Neuron (in vitro differentiated cells): ENCODE measurements around the gene TTLL11.
"Not testable (repeated sequence)": the region's sequence is repeated elsewhere in the genome, so short reads cannot be mapped to it uniquely, and the experiment has no call there.

Experiments used
- H2AFZ ChIP-seq: one replicate; pipeline ENCODE4 v1.6.1; 2013; ENCODE audit warnings: low read depth, mild to moderate bottlenecking, inconsistent platforms, low read length, moderate library complexity
- H3K27me3 ChIP-seq: one replicate; pipeline ENCODE4 v1.6.1; 2013; ENCODE audit warnings: low read length; ENCODE audit not compliant: insufficient read depth
- H3K36me3 ChIP-seq: one replicate; pipeline ENCODE4 v1.6.1; 2013; ENCODE audit warnings: low read length; ENCODE audit not compliant: insufficient read depth
- H3K4me1 ChIP-seq: one replicate; pipeline ENCODE4 v1.6.1; 2013; ENCODE audit warnings: low read length; ENCODE audit not compliant: insufficient read depth
- H3K4me3 ChIP-seq: 2 replicates; pipeline ENCODE4 v1.5.1; 2013; ENCODE audit warnings: mild to moderate bottlenecking, low read length, moderate library complexity
- H3K9me3 ChIP-seq: one replicate; pipeline ENCODE4 v1.6.1; 2013; ENCODE audit warnings: low read length

The TTLL11 gene

DNA sequence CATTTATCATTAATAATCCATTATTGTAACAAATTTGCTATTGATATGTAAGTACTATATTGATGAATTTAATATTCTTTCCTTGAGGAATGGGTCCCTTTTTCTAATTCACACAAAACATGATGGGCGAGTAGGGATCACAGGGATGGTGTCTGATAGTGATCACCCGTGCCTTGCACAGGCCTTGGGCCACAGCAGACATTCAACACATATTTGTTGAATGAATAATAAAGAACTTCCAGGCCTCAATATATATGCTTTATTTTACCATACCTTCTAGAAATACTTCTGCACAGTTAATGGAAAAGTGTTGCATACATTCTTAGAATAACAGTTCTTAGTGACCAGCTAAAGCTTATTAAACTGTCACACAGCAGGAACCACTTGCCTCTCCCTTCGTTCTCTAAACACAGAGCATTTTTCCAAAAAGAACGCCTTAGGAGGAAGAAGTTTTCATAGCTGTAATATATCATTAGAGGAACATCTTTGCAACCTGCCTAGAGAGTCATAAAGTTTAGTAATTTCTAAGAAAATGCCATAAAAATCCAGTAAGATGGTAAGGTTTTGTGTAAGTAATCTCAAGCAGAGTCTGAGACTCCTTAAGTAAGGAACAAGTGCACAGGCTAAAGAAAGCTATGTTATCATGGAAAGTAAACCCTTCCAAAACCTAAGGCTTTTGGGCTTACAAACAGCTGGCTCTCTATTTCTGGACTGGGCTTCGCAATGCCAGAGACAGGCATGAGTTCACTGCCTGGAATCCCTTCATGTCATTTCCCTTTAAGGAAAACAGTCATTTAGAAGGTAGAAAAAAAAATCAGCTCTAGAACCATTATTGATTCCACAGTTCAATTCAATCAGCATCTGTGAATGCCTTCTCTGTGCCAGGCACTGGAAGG lies 17.7 kb downstream of the TTLL11 start:
- no peak overlapping the region for H2AFZ ChIP-seq
- H3K4me3 ChIP-seq = no peak overlapping the region
- H3K4me1 ChIP-seq = peaks cover 12% of the 10 kb centered on the region
- no peaks in the 10 kb centered on the region for H3K27me3 ChIP-seq
- H3K36me3 ChIP-seq = no peaks in the 10 kb centered on the region
- H3K9me3 ChIP-seq = peaks cover 6% of the 10 kb centered on the region

DNA sequence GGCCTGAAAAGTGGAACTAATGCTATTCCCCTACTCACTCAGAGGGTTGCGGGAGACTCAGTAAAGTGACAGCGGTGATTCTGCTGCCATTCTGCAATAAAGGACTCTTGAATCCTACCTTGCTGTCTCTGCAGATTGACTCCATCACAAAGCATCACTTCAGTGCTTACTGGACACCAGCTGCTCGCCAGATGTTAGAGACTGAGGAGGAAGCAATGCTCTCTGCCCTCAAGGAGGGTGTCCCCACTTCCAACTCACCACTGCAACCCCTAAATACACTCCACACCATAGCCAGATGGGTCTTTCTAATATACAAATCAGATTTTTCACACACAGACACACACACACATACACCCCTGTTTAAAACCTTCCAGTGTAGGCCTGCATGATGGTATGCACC lies 21.4 kb downstream of the TTLL11 start:
- Histone ChIP-seq H3K36me3 (no peaks in the 10 kb centered on the region), H3K4me1 (peaks cover 14% of the 10 kb centered on the region), H3K9me3 (peaks cover 1% of the 10 kb centered on the region), H2AFZ (no peak overlapping the region), H3K4me3 (no peak overlapping the region), H3K27me3 (no peaks in the 10 kb centered on the region)

DNA sequence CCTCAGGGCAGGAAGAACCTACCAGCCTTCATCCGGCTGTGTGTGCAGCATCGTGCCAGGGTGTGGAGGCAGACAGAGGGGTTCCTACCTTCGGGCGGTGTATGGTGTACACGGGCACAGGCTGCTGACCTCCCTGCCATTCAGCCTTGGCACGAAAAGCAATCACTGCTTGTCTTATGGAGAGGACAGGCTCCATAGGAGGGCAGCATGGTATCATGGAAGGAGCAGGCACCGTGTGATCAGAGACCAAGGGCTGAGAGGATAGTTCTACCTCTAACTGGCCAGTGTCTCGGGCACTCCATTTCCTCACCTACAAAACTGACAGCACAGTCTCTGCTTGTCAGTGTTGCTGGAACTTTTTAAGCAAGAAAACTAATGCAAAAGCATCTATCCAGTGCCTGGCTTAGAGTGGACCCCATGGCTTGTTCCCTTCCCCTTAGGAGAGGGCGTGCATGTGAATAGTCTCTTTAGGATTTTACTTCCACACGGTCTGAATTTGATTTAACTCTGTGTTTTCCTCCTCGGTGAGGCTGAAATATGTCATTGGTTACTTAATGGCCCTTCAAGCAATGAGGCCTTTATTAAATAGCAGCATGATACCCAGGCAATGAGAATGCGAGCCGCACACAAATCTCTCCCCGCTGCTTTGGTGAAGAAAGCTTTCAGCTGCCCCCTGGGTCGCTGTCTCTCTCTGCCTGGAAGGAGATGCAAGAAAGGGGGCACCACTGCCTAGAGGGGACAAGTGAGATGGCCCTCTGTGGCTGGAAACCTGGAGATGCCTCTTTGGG lies 22.2 kb downstream of the TTLL11 start:
- Histone ChIP-seq H3K4me3 (no peak overlapping the region), H3K4me1 (peaks cover 14% of the 10 kb centered on the region), H3K27me3 (no peaks in the 10 kb centered on the region), H3K9me3 (no peaks in the 10 kb centered on the region), H3K36me3 (no peaks in the 10 kb centered on the region), H2AFZ (no peak overlapping the region)

DNA sequence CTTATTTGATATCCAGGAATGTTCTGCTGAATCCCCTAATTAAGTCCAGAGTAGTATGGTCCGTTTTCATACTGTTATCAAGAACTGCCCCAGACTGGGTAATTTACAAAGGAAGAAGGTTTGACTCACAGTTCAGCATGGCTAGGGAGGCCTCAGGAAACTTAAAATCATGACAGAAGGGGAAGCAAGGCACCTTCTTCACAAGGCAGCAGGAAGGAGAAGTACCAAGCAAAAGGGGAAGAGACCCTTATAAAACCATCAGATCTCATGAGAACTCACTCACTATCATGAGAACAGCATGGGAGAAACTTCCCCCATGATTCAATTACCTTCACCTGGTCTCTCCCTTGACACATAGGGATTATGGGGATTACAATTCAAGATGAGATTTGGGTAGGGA lies 26.4 kb downstream of the TTLL11 start:
- H3K9me3 ChIP-seq = not testable (repeated sequence)

DNA sequence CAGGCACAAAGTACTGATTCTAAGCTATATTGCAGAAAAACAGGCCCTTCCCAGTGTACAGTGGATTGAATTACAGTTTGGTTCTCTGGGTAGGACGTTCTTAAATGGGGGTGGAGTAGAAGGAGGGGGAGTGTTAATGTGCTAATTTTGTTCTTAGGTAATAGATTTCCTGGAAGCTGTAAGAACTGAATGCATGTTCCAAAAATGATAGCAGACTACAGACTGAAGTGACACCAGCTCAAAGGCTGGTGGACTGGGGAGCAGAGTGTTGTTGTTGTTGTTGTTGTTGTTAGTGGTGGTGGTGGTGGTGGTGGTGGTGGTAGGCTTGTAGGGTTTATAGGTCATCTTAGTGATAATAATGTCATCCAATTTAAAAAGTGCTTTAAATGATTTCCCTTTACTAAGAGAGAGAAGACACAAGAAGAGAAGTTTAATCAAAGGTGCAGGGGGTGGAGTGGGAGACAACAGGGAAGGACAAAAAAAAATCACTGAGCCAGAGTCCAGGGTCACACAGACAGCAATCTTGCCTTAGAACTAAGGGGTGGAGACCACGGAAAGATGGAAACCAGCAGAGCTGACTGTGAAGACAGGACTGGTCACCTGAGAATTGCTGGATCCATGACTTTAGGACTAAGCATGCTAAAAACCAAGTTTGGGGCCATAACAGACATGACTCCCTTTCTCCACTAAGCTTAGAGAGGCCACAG lies 27.0 kb downstream of the TTLL11 start:
- Histone ChIP-seq H3K4me1 (peaks cover 9% of the 10 kb centered on the region), H2AFZ (no peak overlapping the region), H3K4me3 (no peak overlapping the region)

More for the DNA sequence above, 26.4 kb downstream of the TTLL11 start:
- not testable (repeated sequence) for H3K36me3 ChIP-seq, H2AFZ ChIP-seq, H3K27me3 ChIP-seq, H3K4me3 ChIP-seq
- peaks cover 14% of the 10 kb centered on the region for H3K4me1 ChIP-seq

DNA sequence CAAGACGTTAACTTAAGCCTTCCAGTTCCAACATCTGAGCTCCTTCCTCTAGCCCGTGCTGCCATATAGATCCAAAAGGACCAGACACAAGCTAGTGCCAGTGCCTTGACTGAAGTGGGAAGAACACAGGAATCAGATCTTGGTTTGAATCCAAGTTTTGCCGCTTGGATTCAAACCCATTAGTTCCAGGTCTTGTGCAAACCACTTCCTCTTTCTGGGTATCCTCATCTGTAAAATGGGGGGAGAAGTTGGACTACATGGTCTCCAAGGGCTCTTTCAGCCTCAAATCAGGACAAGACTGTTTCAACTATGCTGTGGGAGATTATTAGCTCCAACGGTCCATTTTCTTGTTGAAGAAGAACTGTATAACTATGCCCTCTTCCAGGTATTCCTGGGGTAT lies 32.6 kb downstream of the TTLL11 start:
- Histone ChIP-seq H3K36me3 (no peaks in the 10 kb centered on the region), H2AFZ (no peak overlapping the region), H3K27me3 (no peaks in the 10 kb centered on the region), H3K9me3 (no peaks in the 10 kb centered on the region), H3K4me1 (no peaks in the 10 kb centered on the region), H3K4me3 (no peak overlapping the region)

More for the DNA sequence above, 27.0 kb downstream of the TTLL11 start:
- no peaks in the 10 kb centered on the region for H3K36me3 ChIP-seq
- no peaks in the 10 kb centered on the region for H3K9me3 ChIP-seq
- H3K27me3 ChIP-seq = no peaks in the 10 kb centered on the region

DNA sequence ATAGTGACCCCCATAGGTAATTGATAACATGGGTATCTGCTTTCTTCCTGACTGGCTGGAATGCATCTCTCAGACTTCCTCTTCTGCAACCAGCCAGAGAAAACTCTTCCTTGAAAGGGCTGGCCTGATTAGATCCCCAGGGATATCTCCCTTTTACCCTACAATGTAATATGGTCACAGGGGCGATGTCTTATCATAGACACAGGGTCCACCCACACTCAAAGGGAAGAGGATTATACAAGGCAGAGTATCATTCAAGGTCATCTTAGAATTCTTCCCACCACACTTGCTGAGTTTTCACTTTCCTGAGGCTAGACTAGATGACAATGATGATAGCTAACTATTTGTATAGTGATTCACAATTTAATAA lies 33.2 kb downstream of the TTLL11 start:
- no peaks in the 10 kb centered on the region for H3K4me1 ChIP-seq
- no peaks in the 10 kb centered on the region for H3K9me3 ChIP-seq
- no peaks in the 10 kb centered on the region for H3K27me3 ChIP-seq
- H3K4me3 ChIP-seq = no peak overlapping the region
- no peaks in the 10 kb centered on the region for H3K36me3 ChIP-seq
- no peak overlapping the region for H2AFZ ChIP-seq

DNA sequence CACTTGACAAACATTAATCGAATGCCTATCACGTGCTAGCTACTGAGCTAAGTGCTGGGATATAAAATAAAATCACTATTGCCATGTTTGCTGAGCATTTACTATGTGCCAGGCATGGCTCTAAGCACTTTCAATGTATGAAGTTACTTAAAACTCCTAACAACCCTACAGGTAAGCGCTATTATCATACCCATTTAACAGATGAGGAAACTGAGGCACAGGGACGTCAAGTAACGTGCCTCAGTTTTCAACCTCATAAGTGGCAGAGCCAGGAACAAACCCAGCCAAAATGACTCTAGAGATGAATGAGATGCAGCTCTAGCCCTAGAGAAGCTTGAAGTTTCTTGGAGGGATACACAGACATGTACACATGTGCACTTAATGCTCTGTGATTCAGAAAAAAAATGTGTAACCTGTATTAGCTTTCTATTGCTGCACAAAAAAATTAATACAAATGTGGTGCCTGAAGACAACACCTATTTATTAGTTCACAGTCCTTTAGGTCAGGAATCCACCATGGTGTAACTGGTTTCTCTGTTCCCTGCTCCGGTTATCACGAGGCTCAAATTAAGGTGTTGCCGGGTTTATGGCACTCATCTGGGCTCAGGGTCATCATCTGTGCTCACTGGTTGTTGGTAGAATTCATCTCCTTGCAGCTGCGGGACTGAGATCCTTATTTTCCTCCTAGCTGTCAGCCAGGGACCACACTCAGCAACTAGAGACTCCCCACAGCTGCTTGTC lies 33.7 kb downstream of the TTLL11 start:
- Histone ChIP-seq H3K27me3 (no peaks in the 10 kb centered on the region), H3K4me3 (no peak overlapping the region), H3K9me3 (no peaks in the 10 kb centered on the region), H3K36me3 (no peaks in the 10 kb centered on the region), H2AFZ (no peak overlapping the region), H3K4me1 (no peaks in the 10 kb centered on the region)

DNA sequence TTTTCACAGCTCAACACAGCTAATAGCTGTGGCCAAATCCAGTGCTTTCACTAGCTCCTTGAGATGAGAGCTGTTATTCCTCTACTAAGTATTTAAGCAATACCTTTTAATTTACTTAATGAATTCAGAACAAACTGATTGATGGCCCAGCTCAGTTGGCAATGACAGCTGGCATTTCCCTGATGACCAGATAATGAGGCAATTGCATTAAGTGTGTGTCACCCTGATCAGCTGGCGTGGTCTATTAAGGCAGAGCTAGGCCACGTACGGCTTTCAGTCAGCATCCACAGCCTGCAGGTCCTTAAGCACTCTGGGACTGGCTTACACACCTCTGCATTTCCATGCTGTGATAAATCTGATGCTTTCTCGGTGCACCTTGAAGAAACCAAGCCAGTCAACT lies 34.4 kb downstream of the TTLL11 start:
- Histone ChIP-seq H3K27me3 (no peaks in the 10 kb centered on the region), H3K9me3 (no peaks in the 10 kb centered on the region), H3K4me3 (no peak overlapping the region), H3K36me3 (no peaks in the 10 kb centered on the region), H3K4me1 (no peaks in the 10 kb centered on the region), H2AFZ (no peak overlapping the region)

DNA sequence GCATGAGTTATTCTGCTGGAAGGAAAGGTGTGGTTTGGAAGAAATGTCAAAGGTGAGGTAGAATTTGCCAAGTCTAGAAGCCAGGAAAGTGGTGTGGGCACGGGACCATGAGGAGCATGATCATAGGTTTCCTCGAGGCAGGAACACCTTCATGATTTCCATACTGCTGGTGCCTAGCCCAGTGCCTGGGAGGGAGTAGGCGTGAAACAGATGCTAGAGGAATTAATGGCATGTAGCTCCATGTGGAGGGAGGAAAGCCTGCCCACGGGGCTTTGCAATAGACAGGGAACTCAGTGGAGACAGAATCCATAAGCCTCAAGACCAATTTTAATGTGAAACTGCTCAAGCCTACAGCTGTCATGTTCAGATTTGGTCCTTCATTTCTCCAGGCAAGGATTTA lies 35.1 kb downstream of the TTLL11 start:
- Histone ChIP-seq H3K9me3 (no peaks in the 10 kb centered on the region), H3K4me3 (no peak overlapping the region), H3K4me1 (no peaks in the 10 kb centered on the region), H3K36me3 (no peaks in the 10 kb centered on the region), H2AFZ (no peak overlapping the region), H3K27me3 (no peaks in the 10 kb centered on the region)

DNA sequence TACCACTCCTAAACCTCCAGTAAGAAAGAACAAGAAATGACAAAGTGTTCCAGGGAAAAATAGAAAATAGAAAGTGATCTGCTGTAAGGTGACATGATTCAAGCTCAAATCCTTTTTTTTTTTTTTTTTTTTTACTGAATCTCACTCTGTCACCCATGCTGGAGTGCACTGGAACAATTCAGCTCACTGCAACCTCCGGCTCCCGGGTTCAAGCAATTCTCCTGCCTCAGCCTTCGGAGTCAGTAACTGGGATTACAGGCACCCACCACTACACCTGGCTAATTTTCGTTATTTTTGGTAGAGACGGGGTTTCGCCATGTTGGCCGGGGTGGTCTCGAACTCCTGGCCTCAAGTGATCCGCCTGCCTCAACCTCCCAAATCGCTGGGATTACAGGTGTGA lies 35.9 kb downstream of the TTLL11 start:
- Histone ChIP-seq H3K4me3 (no peak overlapping the region), H3K27me3 (no peaks in the 10 kb centered on the region), H3K4me1 (no peaks in the 10 kb centered on the region), H3K36me3 (no peaks in the 10 kb centered on the region), H3K9me3 (no peaks in the 10 kb centered on the region), H2AFZ (no peak overlapping the region)

DNA sequence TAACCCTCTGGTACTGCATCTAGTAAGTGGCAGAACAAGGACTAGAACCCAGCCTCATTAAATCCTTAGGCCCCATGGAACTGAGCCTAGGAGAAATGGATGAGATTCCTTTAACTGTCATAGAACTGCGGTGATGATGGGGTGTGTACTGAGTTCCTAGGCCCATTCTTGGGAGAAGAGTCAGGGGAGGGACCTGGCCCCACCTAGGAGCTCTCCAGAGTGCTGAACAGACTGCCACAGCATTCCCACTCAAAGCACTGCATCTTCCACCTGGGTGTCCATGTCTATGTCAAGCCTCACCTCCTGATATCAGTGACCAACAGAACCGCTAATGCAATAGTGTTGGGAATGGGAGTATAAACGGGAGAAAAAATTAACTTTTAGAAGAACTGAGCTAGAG lies 36.6 kb downstream of the TTLL11 start:
- Histone ChIP-seq H3K27me3 (no peaks in the 10 kb centered on the region), H2AFZ (no peak overlapping the region), H3K4me1 (no peaks in the 10 kb centered on the region), H3K36me3 (no peaks in the 10 kb centered on the region), H3K4me3 (no peak overlapping the region), H3K9me3 (no peaks in the 10 kb centered on the region)
